SW 1271 (cell line): ENCODE results near the gene BEND6.

Experiments
- DNase-seq, 2 experiments: peaks; one replicate each; lab custom pipeline; 2025; lab: John Stamatoyannopoulos, UW

BEND6 gene

GRCh38 chr6:56954403-56955170 is at the start of gene BEND6:
TSS of gene BEND6 (plus strand) at chr6:56955107. CDS start at chr6:56981811, 26,704 bp downstream.
- DNase-seq, result peak in 1 of 2 experiments; percentile 40

DNA sequence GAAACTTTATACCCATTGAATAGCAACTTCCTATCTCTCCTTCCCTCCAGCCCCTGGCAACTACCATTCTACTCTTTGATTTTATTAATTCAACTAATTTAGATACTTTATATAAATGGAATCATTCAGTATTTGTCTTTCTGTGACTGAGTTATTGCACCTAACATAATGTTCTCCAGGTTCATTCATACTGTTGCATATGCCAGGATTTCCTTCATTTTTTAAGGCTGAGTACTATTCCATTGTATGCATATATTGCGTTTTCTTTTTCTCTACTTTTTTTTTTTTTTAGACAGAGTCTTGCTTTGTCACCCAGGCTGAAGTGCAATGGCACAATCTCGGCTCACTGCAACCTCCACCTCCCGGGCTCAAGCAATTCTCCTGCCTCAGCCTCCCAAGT is 49.5 kb upstream of the BEND6 start:
- no peak for DNase-seq

GRCh38 chr6:56906752-56907151 is 48.2 kb upstream of the BEND6 start:
- DNase-seq, result no peak

- no peak for DNase-seq
These were observed 45.6 kb upstream of the BEND6 start for GRCh38 chr6:56909115-56909907.

- DNase-seq, result peak in 1 of 2 experiments; percentile 22
These were observed 43.1 kb upstream of the BEND6 start for GRCh38 chr6:56911847-56912246.

DNA sequence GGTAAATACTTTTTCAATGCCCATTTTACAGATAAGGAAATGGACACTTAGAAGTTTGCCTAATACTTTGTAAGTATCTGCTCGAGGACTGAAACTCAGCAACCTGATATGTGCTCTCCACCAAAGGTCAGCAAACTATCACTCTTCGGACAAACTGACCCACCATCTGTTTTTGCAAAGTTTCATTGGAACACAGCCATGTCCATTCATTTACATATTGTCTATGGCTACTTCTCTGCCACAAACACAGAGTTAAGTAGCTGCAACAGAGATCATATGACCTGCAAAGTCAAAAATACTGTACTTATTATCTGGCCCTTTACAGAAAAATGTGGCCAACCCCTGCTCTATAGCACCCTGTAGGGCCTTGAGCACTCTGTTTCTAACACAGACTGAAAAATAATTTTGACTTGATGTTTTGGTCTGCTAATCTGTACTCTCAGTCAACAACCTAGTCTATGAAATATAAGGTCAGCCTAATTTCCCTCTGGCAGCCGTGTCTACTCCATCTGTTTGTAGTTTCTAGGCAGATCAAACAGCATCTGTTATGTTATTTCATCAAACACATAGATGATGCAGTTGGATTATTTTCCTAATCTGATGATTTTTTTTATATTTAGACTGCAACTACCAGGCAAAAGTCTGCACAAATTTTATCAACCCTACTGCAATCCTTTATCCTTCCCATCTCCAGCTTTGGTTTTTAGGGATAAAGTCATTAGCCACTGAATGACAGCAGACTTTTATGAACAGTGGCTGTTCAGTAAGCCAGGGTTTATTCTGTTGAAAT is 41.4 kb upstream of the BEND6 start:
- no peak for DNase-seq

DNA sequence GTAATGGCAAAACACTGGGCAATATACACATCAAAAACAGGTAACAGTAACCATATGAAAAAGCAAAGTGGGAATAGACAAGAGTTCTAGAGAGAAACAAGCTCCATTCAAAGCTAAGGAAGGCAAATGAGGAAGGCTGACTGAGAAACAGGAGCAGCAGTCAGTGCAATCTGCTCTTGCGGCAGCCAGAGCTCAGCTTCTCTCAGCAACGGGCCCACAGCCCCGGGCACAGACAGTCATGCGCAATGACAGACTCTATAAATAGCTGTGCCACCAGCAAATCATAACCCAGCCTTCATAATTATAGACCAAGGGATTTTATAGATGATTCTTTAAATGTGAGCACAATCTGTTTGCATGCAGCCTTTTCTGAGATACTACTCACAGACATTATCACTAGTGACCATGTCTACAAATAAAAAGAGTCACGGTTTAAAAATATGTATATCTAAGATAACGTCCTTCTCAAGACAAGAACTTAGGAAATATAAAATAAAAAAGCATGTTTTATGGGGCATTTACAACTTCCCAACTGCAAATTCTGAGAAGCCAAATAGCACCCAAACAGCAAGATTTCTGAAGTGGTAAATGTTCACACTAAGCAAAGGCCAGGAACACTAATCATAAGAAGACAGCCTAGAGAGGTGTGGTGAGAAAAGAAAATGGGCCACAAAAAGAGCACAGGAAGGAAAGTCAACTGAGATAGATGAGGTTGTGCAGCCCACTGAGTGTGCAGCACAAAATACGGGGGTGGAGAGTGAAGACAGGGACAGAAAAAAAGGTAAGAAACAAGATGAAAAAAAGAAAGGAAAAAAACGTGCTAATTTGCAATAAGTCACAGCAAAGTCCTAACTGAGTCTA is 39.9 kb upstream of the BEND6 start:
- no peak for DNase-seq

DNA sequence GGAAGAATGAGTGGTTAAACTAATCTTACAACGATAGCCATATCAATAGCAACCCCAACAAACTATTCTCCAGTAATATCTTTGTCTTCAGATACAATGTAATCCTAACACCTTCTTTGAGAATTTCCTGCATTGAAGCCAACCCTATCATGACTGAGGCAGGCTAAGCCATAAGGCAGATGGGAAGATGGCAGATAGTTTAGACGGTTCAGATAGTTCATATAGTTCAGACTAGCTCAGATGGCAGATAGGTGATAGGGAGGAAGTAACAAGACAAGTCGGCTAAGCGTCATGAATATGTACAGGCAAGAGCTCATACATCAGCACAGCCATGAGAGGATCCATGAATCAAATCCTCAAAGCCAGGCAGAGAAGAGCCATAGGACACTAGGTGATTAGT is 39.1 kb upstream of the BEND6 start:
- no peak for DNase-seq

DNA sequence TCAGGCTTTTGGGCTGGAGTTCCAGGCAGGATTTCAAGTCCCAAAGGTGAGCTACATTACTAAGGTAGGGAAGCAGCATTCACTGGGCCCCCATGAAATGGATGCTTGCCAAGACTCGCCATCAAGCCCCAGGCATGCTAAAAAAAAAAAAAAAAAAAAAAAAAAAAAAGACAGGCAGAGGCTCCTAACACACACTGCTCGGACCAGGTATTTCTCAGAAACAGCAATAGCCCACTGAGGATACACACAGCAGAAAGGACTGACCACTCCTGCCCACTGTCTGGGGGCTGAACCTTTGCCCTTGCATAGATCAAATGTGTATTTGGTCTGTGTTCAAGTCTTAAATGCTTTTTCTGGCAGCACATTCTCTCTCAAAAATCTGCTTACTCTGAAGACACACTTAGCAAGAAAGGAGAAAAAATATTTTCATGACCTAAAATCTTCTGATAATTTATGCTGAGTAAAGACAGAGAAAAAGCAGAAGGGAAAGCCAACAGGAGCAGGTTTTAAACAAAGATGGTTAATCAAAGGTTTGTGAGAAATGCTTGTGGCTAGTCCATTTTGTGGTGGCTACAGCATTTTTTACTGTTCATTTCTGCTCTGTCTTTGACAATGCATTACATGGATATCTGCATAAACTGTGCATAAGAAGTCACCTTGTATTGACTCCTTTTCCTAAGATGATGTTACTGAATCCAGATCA is 37.9 kb upstream of the BEND6 start:
- no peak for DNase-seq

- DNase-seq, result no peak
These were observed 32.3 kb upstream of the BEND6 start for GRCh38 chr6:56922645-56923044.

- no peak for DNase-seq
These were observed 31.3 kb upstream of the BEND6 start for GRCh38 chr6:56923565-56923964.

GRCh38 chr6:56927538-56928453 is 27.1 kb upstream of the BEND6 start:
- DNase-seq, result no peak

GRCh38 chr6:56930846-56931245 is 24.1 kb upstream of the BEND6 start:
- DNase-seq, result no peak

- DNase-seq, result no peak
These were observed 21.9 kb upstream of the BEND6 start for GRCh38 chr6:56932910-56933477.

DNA sequence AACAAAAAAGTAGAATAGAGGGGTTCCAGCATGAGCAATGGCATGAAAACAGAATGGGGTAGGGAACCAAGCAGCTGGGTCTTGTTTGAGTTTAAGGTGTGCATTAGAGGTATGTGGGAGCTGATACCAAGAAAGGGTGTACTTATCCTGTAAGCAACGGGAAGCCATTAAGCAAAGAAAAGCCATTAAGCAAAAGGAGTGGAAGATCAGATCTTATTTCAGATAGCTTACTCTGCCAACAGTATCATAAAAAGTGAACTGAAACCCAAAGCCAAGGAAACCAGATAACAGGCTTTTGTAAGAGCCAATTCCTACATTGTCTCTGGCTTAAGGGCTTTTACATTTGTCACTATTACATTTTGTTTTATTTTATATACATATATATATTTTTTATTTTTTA is 21.3 kb upstream of the BEND6 start:
- DNase-seq, result no peak

GRCh38 chr6:56934876-56935275 is 20.0 kb upstream of the BEND6 start:
- no peak for DNase-seq

DNA sequence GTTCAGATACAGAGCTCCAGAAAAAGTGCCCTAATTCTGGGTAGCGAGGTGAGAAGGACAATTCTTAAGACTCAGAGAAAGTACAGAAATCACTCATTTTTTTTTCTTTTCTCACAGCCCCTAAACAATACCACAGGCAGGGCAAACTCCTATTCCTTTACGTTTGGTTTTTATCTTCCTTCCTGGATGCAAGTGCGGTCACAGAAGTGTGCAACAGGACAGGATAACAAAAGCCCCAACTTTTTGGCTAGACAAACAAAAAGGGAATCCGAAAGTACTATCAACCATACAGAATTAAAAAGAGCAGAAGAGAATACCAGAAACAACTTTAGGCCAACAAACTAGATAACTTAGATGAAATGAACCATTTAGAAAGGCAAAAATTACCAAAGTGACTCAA is 18.4 kb upstream of the BEND6 start:
- DNase-seq, result no peak

- peak; percentile 96 to 97 for DNase-seq
These were observed 16.2 kb upstream of the BEND6 start for GRCh38 chr6:56938649-56939191.

DNA sequence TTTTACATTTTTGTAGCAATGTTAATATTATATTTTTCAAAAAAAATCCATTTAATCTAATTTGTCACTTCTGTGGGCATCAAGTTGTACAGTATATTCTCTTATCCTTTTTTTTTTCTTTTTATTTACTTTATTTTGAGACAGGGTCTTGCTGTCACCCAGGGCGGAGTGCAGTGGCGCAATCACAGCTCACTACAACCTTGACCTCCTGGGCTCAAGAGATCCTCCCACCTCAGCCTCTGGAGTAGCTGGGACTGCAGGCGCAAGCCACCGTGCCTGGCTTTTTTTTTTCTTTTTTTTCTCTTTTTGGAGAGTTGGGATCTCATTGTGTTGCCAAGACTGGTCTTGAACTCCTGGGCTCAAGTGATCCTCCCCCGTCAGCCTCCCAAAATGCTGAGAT is 14.4 kb upstream of the BEND6 start:
- no peak for DNase-seq
